ENCODE data around the gene TRIM69.

DNA sequence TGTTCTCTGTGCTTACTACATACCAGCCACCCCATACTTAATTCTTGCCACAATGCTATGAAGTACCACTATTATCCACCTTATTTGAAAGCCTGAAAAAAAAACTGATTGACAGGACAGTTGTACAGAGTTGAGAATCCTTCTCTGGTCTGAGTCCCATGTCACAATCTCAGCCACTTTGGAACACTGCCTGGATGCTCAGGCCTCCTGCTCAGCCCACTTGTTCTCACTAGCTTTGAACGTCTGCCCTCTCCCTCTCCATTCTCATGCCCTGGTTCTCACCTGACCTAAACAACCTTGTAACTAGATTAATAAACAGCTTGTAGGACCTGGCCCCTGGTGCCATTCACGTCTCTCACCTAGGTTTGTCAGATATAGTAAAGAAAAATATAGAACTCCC lies 53.9 kb downstream of the TRIM69 start:
- TF ChIP-seq, protein P1, sequence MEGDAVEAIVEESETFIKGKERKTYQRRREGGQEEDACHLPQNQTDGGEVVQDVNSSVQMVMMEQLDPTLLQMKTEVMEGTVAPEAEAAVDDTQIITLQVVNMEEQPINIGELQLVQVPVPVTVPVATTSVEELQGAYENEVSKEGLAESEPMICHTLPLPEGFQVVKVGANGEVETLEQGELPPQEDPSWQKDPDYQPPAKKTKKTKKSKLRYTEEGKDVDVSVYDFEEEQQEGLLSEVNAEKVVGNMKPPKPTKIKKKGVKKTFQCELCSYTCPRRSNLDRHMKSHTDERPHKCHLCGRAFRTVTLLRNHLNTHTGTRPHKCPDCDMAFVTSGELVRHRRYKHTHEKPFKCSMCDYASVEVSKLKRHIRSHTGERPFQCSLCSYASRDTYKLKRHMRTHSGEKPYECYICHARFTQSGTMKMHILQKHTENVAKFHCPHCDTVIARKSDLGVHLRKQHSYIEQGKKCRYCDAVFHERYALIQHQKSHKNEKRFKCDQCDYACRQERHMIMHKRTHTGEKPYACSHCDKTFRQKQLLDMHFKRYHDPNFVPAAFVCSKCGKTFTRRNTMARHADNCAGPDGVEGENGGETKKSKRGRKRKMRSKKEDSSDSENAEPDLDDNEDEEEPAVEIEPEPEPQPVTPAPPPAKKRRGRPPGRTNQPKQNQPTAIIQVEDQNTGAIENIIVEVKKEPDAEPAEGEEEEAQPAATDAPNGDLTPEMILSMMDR (IDR thresholded peaks at IDR 0.05; ENCODE audit: insufficient read depth, low read depth, low read length): no peak
- no peak for TF ChIP-seq EZH2 (IDR thresholded peaks at IDR 0.05; ENCODE audit: insufficient read depth, low read length)

All from astrocyte (in vitro differentiated cells and primary cell).